Measurements from ENCODE around the gene TARBP1.

DNA sequence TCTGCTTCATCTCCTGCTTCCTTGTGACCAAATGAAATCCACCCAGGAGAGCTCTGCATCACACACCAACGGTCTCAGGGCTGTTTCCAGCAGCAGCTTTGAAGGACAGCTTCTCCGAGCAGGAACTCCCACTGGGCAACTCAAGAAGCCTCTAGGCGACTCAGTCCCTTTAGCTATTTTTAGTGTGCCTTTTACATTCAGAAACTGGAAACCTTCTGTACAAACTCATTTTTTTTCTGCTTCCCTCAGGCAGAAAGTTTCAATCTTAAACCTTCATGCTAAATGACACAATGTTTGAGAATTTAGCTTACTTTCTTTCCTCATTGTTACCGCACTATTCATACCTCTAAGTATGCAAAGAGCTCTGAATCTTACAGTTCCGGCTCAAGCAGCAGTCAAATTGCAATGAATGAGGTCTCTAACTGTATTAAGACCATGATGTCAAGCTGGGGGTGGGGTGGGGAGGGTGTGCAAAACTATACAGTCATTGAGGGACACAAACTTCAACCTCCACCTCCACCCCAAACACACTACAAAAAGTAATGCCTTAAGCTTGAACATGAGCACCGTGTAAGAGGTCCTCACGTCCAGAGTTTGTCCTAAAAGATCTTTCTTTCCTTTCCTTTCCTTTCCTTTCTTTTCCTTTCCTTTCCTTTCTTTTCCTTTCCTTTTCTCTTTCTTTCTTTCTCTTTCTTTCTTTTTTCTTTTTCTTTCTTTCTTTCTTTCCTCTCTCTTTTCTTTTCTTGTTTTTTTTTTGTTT lies 16.4 kb upstream of the TARBP1 start:
- TF ChIP-seq, protein P1, sequence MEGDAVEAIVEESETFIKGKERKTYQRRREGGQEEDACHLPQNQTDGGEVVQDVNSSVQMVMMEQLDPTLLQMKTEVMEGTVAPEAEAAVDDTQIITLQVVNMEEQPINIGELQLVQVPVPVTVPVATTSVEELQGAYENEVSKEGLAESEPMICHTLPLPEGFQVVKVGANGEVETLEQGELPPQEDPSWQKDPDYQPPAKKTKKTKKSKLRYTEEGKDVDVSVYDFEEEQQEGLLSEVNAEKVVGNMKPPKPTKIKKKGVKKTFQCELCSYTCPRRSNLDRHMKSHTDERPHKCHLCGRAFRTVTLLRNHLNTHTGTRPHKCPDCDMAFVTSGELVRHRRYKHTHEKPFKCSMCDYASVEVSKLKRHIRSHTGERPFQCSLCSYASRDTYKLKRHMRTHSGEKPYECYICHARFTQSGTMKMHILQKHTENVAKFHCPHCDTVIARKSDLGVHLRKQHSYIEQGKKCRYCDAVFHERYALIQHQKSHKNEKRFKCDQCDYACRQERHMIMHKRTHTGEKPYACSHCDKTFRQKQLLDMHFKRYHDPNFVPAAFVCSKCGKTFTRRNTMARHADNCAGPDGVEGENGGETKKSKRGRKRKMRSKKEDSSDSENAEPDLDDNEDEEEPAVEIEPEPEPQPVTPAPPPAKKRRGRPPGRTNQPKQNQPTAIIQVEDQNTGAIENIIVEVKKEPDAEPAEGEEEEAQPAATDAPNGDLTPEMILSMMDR (conservative IDR thresholded peaks at IDR 0.05; ENCODE audit: low read depth, low read length) = no peak
- TF ChIP-seq CEBPB (IDR thresholded peaks at IDR 0.05; ENCODE audit: low read depth, low read length) (peak; percentile 76), RAD21 (IDR thresholded peaks at IDR 0.05; ENCODE audit: low read length) (no peak), BHLHE40 (IDR thresholded peaks at IDR 0.05; ENCODE audit: low read depth, low read length) (no peak), POLR2A (IDR thresholded peaks at IDR 0.05; ENCODE audit: low read depth, low read length) (no peak), FOS (IDR thresholded peaks at IDR 0.05; ENCODE audit: low read depth, low read length) (peak; percentile 43; the same call in 1 of the 2 replicates), RCOR1 (IDR thresholded peaks at IDR 0.05; ENCODE audit: insufficient replicate concordance, low read length) (no peak)

Measured in IMR-90 (cell line).